ENCODE measurements around the gene PRPF38A.

- TF ChIP-seq TAF1 (conservative IDR thresholded peaks at IDR 0.05): no peak
- no peak for TF ChIP-seq HNF4A (conservative IDR thresholded peaks at IDR 0.05)
- TF ChIP-seq JUND (IDR thresholded peaks at IDR 0.05): no peak
- no peak for TF ChIP-seq ATF3 (IDR thresholded peaks at IDR 0.05)
- no peak for TF ChIP-seq CTCF (IDR thresholded peaks at IDR 0.05; ENCODE audit: low read depth, low read length, missing input control)
- no peak for TF ChIP-seq REST (IDR thresholded peaks at IDR 0.05)
- no peak for TF ChIP-seq RAD21 (IDR thresholded peaks at IDR 0.05)
- no peak for TF ChIP-seq NR2F2 (IDR thresholded peaks at IDR 0.05)
- TF ChIP-seq YY1 (IDR thresholded peaks at IDR 0.05): no peak
These were observed 22.8 kb downstream of the PRPF38A start for GRCh38 chr1:52427152-52427551.
